Astrocyte of the cerebellum (primary cell): ENCODE measurements around the gene SUN2.

Experiments used
- DNase-seq: peaks from one replicate; pipeline ENCODE4 v3.0.0-alpha.2; 2011; ENCODE audit warnings: low read depth
- H3K4me3 ChIP-seq: 2 replicates; pipeline ENCODE4 v1.5.1; 2011; ENCODE audit warnings: mild to moderate bottlenecking, low read depth, low read length, moderate library complexity
- CTCF ChIP-seq: IDR thresholded peaks from 2 replicates; pipeline ENCODE4 v1.5.1; 2012; ENCODE audit warnings: low read length, low read depth, moderate library complexity, mild to moderate bottlenecking; ENCODE audit errors: missing control alignments
- in situ Hi-C: cut with HindIII; loops from 2 replicates; pipeline ENCODE4 v1.10.0; 2017; ENCODE audit warnings: low sequenced_read_pairs

SUN2 gene

GRCh38 chr22:38750104-38750503 lies 5.7 kb downstream of the SUN2 start:
- DNase-seq = no peak
- H3K4me3 ChIP-seq = no peak overlapping the region
- TF ChIP-seq CTCF = no peak

GRCh38 chr22:38748487-38749136 lies 7.2 kb downstream of the SUN2 start:
- no peak for TF ChIP-seq CTCF
- no peak overlapping the region for H3K4me3 ChIP-seq
- in situ Hi-C loops = no loop called here
- no peak for DNase-seq

More at GRCh38 chr22:38750104-38750503, 5.7 kb downstream of the SUN2 start:
- in situ Hi-C loops = no loop called here

- TF ChIP-seq CTCF = no peak
- no peak overlapping the region for H3K4me3 ChIP-seq
- in situ Hi-C loops = no loop called here
- DNase-seq = no peak
Observed at GRCh38 chr22:38745676-38746460, 9.9 kb downstream of the SUN2 start.

- no peak for DNase-seq
- in situ Hi-C loops = no loop called here
- no peak overlapping the region for H3K4me3 ChIP-seq
- TF ChIP-seq CTCF = no peak
Observed at GRCh38 chr22:38744981-38745380, 10.8 kb downstream of the SUN2 start.

GRCh38 chr22:38742176-38742942 lies 13.4 kb downstream of the SUN2 start:
- no peak overlapping the region for H3K4me3 ChIP-seq
- DNase-seq = no peak
- no peak for TF ChIP-seq CTCF
- in situ Hi-C loops = no loop called here

GRCh38 chr22:38741576-38741975 lies 14.2 kb downstream of the SUN2 start:
- in situ Hi-C loops = no loop called here
- TF ChIP-seq CTCF = no peak
- no peak for DNase-seq
- no peak overlapping the region for H3K4me3 ChIP-seq
